SK-N-SH treated with all-trans-retinoic acid at 6 μM for 48 hours (cell line): ENCODE data around the gene ZNF385C.

ENCODE experiments used
- ARNTL ChIP-seq: fragments of 450-650 bp; formaldehyde crosslinking; IDR thresholded peaks from 2 replicates; pipeline ENCODE4 v1.5.0; 2020; ENCODE audit warnings: low read depth, mild to moderate bottlenecking, moderate library complexity, borderline replicate concordance
- GLIS3 ChIP-seq: fragments of 250-450 bp; sonication (Bioruptor Pico); IDR thresholded peaks from 2 replicates; pipeline ENCODE4 v1.5.0; 2020; ENCODE audit warnings: mild to moderate bottlenecking, moderate library complexity
- PPARA ChIP-seq: fragments of 250-450 bp; sonication (Bioruptor Pico); IDR thresholded peaks from 2 replicates; pipeline ENCODE4 v1.5.0; 2020; ENCODE audit warnings: mild to moderate bottlenecking, borderline replicate concordance
- RARB ChIP-seq: fragments of 250-450 bp; sonication (Bioruptor Pico); IDR thresholded peaks from 2 replicates; pipeline ENCODE4 v1.8.0; 2021; ENCODE audit warnings: mild to moderate bottlenecking, moderate library complexity
- SNAI2 ChIP-seq: fragments of 250-450 bp; sonication (Bioruptor Pico); IDR thresholded peaks from 2 replicates; pipeline ENCODE4 v1.5.0; 2020; ENCODE audit warnings: mild to moderate bottlenecking, moderate library complexity
- ZFP30 ChIP-seq: fragments of 450-650 bp; formaldehyde crosslinking; IDR thresholded peaks from 2 replicates; pipeline ENCODE4 v1.5.0; 2022; ENCODE audit warnings: mild to moderate bottlenecking, moderate library complexity

DNA sequence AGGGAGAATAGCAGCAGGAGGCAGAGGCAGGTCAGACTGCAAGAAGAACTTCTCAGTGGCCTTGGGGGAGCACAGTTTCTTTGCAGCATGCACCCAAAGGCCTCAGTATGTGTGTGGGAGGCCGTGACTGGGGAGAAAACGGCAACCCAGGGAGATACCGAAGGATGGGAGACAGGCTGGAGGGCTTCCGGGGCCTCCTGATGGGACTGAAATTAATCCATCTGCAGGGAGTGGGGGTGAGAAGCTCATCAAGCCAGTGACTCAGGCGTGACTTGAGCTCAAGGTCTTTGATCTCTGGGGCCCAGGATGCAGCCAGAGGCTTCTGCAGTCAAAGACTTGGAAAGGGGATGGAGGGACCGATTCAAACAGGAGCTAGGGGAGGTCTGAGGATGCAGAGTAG lies 42.8 kb downstream of the ZNF385C start:
- TF ChIP-seq RARB (CRISPR knock-in tag), result no peak
- TF ChIP-seq GLIS3 (CRISPR knock-in tag), result no peak
- no peak for TF ChIP-seq ZFP30 (CRISPR knock-in tag)
- TF ChIP-seq PPARA (CRISPR knock-in tag), result no peak
- no peak for TF ChIP-seq ARNTL (CRISPR knock-in tag)
- TF ChIP-seq SNAI2 (CRISPR knock-in tag), result no peak
